HG03095 (cell line): Measurements from ENCODE around the gene CAMKK1.
A peak's percentile ranks its signal among the peaks of the same experiment; 100 is the strongest.

Source experiments
- ATAC-seq: cut with Tn5 transposase; IDR thresholded peaks from one replicate; pipeline ENCODE4 v1.9.1; 2021; ENCODE audit warnings: moderate library complexity; ENCODE audit not compliant: unreplicated experiment

The CAMKK1 gene

DNA sequence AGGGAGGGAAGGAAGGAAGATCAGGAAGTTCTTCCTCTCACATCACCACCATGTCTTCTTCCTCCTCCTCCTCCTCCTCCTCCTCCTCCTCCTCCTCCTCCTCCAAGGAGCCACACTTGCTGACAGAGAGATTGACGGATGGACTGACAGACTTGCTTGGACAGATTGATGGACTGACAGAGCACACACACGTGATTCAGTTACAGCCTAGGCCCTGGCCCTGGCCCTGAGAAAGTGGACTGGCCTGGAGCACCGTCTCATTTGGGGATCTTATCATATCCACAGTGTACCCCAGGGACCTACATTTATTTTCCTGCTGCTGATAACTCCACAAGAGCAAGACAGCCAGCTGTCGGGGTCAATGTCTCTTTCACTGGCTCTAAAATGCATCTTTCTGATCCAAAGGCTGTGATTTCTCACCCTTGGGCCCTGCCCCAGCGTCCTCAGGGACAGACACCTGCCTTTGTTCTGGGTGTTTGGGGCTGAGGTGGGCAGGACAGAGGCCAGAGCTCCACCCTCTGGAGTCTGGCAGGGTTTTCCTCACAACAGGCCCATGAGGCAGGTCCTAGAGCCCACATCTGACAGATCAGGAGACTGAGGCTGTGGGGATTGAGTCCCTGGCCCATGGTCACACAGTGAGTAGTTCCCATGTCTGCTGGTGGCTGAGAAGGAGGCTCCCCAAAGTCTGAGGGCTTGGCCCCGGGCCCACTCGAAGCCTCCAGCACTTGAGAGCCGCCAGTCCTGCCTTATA, 25.7 kb upstream of the CAMKK1 start:
- ATAC-seq = no peak

DNA sequence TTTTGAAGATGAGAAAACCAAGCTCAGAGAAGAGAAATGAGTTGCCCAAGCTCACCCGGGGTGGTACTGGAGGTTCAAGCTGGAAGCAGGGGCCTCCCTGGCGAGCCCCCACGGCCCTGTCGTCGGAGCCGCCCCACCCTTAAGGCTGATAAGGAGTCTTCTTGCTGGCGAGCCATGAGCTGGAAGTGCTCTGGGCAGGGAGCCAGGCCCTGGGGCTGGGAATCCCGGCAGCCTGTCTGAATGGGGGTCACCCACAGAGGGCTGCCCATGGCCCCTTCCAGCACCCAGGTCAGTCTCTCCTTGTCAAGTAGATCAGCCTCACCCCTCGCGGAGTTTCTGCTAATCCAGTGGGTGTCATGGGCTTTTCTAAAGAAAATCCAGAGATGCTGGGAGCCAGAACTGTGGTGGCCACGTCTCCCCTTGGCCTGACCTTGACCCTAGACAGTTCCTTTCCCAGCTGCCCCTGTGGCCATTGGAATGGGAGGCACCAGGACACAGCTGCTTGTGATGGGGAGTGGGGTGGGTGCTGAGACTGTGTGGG, 24.6 kb upstream of the CAMKK1 start:
- ATAC-seq = no peak

DNA sequence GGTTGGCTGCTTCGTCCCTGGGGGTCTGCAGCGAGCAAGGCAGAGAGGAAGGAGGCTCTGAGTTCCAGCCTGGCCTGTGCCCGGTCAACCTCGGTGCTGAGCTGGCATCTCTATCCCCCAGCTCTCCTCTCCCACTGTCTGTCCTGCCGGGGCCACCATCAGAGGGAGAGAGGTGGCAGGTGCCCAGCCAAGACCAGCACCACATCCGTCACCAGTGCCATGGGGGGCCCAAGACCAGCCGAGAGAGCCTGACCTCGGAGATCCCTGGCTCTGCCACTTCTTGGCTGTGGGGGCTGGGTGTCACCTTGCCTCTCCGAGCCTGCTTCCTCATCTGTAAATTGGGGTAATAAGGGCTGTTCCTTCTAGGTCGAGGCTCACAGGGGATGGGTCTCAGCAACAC, 24.0 kb upstream of the CAMKK1 start:
- no peak for ATAC-seq

DNA sequence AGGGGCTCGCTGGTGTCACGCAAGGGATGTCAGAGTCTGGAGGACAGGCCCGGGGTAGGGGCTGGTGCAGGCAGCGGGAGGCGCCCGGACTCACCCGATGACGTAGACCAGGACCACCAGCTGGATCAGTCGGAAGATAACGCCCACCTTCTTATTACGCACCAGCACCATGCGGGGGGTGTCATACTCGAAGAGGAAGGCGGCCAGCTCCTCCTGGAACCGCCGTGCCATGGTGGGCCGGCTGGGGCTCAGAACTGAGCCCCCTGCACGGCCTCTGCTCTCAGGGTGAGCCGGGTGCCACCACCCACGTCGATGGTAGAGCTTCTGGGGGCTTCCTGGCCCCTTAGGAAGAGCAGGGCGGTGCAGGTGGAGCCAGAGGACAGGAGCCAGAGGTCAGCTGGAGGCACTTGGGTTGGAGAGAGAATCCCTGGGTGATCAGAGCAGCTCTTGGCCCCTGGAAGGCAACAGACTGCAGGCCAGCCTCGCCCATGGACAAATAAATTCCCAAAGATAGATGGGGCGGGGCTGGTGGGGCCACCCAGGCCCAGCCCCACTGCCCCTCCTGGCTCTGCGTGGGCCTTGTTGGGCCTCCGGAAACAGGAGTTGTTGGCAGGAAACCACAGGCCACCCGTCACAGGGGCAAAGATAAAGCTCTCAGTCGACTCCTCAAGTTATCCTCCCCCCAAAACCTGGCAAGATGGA, 23.3 kb upstream of the CAMKK1 start, which contains the start of gene P2RX1:
Gene P2RX1, minus strand, starts transcription at position 471 of the 702 bp plus-strand sequence. Its CDS starts 240 bp downstream, at position 231.
- ATAC-seq = no peak

DNA sequence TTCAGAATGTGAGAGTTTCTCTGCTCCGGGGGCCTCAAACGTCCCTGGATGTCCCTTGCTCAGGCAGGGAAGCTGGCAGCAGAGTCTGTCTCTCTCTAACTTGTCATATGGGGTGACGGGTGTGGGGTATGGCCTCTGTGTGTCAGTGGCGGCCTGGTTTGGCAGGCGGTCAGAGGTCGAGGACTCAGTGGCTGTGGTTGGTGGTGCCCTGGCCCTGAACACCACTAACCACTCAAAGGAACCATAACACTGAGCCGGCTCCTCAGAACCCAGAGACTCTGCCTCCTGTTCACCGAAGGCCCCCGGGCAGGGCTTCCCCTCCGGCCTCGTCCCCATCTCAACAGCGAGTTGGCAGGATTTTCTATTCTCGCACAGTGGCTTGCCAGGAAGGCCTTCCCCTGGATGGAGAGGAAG, 22.7 kb upstream of the CAMKK1 start:
- no peak for ATAC-seq

DNA sequence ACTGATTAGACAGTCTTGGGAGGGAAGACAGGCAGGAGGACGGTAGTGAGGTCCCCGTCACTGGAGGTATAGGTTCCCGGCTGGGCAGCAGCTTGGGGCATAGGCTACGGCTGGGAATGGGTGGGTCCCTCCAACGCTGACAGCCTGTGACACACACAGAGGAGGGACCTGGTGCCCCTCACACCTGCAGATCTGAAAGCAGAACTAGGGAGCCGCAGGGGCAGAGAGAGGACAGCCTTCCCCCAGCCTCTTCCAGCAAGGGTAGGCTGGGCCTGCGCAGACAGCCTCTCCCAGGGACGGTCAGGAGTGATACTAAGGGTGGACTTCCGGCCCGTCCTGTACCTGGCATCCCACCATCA, 21.4 kb upstream of the CAMKK1 start:
- ATAC-seq = peak; percentile 38

DNA sequence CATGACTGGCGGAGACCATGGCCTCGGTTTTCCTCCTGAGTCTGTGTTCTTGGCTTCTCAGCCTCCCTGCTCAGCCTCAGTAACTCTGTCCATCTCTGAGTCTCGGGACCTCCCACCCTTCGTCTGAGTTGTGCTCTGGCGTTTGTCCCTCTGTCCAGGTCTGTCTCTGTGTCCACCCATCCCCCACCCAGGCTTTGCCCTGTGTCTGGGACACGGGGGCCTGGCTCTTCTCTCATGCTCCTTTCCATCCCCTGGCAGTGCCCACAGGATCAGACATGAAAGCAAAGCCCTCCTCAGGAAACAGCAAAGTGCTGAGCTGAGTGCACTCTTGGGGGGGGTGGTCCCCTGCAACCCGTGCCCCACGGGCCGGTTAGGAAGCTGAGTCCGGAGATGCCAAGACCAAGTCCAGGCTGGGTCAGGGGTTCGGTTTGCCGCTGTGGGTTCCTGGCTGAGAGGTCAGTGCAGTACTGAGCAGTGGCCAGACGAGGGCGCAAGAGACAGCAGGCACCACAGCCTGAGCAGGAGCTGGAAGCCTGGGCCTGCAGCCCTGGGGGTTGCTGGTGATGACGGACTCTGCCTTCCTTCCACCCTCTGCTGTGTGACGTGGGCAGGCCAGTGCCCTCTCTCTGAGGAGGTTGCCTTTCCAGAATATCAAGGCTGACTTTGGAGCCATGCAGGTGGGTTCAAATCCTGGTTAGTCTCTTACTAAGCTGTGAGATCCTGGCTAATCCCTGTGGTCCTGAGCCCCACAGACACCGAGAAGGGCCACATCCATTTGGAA, 20.9 kb upstream of the CAMKK1 start:
- peak; percentile 39 for ATAC-seq

DNA sequence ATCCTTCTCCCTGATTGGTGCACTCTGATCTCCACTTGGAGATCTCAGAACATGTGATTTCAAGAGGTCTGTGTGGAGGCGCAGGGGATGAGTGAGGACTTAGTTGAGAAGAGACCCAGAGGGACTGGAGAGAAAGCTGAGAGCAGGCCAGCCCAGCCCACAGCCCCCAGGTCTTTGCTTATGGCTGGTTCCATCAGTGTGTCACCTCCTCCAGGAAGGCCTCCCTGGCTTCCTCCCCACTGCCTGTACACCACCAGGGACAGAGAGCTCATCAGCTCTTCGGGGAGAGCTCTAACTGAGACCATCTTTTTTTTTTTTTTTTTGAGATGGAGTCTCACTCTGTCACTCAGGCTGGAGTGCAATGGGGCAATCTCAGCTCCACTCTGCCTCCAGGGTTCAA, 20.0 kb upstream of the CAMKK1 start:
- ATAC-seq = no peak

DNA sequence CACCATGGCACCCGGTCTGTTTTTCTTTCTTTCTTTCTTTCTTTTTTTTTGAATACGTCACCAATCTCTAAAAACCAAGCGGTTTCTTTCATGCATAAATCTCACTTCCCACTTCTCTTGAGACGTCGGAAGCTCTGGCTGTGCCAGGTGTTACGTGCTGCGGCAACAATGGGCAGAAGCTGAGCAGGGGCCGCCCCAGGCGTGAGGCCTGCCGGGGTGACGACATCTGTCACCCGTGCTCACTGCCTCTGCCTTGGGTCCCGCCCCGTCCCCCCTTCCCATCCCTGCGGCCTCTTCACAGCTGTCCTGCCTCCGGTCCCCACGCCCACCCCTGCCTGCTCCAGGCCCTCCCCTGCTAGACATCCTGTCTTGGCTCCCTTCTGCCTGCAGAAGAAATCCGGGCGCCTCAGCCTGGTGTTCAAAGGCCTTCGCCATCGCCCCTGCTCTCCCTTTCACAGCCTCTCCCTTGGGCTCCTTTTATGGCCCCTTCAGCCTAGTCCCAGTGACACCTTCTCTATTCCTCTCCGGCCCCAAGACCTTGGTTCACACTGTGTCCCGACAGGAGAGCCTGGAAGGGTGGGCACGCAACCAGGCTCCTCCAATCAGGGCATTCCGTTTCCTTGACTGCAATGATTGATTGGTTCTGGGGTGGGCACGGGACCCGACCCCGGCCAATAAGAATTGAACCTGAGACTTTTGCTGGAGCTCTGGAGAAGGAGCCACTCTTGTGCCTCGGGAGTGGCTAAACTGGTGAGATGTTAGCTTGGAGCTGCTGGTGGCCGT, 18.6 kb upstream of the CAMKK1 start:
- ATAC-seq = peak; percentile 65

DNA sequence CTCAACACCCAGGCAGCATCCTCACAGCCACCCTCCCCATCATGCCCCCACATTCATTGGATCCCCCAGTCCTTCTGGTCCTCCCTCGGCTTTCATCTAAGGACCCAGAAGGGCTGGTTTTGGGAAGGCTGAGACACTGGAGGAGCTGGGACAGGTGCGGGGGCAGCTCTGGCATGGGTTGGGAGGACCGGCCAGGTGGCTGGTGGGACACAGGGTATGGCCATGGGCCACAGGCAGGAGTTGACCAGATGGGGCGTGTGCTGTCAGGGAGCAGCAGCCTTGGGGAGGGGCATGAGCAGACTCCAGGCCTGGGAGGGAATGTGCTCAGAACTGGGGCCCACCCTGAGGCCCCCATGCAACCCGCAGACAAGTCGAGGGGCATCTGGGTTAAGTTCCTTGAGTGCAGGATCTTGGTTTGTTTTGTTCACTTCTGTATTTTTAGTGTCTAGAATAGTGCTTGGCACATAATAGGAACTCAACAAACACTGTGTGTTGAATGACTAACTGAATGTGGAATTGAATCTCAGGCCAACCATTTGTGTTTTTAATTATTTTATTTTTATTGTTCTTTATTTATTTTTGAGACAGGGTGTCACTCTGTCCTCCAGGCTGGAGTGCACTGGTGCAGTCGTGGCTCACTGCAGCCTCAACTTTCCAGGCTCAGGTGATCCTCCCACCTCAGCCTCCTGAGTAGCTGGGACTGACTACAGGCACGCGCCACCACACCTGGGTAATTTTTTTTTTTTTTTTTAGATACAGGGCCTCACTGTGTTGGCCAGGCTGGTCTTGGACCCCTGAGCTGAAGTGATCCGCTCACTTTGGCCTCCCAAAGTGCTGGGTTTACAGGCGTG, 17.8 kb upstream of the CAMKK1 start:
- ATAC-seq = no peak

DNA sequence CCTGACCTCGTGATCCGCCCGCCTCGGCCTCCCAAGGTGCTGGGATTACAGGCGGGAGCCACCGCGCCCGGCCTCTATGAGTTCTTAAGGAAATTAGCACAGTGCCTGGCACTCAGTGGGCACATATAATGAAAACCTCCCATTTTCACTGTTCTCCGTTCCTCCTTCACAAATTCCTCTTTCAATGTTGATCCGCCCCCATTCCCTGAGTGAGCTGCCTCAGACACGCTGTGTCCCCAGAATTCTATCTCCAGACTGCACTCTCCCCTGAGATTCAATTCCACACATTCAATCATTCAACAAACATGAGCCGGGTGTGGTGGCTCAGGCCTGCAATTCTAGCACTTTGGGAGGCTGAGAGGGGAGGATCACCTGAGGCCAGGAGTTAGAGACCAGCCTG, 16.4 kb upstream of the CAMKK1 start:
- no peak for ATAC-seq

DNA sequence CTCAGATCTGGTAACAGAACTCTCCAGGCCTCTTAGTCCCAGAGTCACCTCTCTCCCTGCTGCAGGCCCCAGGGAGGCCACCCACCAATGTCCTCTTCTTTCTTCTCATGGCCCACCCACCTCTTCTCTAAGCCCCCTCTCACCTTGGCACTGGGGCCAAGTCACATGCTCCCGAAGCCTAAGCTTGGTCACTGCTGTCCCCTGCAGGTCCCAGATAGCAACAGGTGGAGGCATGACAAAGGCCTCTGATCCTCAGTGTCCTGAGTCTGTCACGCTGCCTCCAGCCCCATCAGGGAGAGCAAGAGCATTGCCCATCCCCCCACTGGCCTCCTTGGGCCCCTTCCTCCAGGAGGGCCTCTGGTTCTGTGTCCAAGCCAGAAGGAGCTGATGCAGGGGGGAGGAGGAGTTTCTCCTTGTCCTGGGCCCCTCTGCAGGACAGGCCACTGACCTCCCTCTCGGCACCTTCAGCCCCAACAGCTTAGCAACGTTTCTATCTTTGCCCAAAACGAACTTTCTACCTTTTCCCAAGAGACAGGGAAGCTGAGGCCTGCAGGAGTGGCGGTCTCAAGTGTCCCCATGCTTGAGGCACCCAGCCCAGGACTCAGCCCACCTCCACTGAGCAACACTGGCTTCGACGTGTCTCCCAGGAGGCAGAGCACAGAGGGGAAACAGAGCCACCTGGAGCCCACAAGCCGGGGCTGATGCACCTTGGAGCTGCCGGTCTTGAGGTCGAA, 14.8 kb upstream of the CAMKK1 start:
- ATAC-seq = no peak

DNA sequence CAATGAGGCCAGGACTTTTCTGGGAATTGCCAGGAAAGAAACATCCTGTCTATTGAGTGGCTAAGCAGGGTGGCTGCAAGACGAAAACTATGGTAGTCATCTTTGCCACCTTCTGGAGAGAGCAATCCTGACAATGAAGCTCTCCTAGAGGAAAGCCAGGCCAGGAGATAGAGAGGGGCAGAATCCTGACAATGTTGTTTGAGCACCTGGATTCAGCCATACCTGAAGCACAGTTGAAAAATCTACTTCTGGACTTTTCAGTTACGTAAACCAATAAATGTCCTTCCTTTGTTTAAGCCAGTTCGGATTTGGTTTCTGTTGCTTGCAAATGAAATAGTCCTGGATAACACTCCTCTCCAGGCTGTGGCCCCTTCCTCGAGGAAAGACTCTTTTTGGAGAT, 14.0 kb upstream of the CAMKK1 start:
- no peak for ATAC-seq

DNA sequence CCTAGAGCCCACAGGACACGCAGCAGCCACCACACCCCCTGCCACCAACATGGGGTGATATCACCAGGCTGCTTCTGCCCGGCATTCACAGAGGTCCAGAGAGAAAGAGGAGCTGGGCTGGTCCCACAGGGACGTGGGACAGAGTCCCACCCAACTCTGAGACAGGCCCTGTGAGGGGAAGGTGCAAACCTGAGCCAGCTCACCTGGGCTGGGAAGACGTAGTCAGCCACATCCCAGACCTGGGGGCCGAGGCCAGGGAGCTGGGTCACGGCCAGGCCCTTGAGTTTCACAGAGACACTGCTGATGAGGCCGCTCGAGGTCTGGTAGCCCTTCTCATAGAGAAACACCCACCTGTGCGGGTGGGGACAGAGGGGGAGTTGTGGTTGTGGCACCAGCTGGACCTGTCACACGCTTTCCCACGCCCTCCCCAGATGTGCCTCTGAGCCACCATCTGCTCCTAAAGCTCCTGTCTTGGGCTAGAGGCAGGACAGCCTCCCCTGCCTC, 12.2 kb upstream of the CAMKK1 start:
- ATAC-seq = no peak

DNA sequence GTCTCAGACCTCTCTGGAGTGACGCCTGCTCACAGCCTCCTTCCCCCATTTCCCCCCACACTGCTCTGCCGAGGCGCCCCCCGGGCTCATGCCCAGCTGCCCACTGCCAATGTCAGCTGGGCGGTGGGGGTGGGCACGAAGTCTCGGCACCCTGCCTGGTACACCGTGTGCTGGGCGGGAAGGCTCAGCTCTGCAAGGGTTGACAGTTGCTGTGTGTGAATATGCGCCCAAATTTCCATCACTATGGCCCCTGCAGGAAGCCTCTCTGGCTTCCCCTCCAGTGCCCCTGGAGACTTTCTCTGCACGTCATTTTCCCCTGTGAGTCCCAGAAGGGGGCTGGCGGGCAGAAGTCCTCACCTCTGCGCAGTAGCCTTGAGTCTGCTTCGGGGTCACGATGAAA, 11.6 kb upstream of the CAMKK1 start:
- ATAC-seq = no peak

DNA sequence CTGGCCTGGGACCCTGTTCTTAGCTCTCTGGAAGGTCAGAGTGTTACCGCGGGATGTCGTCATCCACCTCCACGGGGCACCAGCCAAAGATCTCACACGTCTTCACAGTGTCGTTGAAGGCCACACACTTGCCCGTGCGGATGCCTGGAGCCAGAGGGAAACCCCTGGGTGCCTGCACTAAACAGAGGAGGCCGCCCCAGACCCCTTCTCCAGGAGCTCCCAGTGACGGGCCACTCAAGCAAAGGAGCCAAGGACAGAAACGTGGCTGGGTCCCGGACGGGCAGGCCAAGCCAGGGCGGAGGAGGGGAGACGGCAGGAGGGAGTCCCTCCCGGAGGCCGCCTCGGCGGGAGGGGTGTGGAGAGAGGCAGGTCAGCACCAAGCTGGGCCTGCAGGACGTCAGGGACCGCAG, 11.0 kb upstream of the CAMKK1 start:
- ATAC-seq = no peak

DNA sequence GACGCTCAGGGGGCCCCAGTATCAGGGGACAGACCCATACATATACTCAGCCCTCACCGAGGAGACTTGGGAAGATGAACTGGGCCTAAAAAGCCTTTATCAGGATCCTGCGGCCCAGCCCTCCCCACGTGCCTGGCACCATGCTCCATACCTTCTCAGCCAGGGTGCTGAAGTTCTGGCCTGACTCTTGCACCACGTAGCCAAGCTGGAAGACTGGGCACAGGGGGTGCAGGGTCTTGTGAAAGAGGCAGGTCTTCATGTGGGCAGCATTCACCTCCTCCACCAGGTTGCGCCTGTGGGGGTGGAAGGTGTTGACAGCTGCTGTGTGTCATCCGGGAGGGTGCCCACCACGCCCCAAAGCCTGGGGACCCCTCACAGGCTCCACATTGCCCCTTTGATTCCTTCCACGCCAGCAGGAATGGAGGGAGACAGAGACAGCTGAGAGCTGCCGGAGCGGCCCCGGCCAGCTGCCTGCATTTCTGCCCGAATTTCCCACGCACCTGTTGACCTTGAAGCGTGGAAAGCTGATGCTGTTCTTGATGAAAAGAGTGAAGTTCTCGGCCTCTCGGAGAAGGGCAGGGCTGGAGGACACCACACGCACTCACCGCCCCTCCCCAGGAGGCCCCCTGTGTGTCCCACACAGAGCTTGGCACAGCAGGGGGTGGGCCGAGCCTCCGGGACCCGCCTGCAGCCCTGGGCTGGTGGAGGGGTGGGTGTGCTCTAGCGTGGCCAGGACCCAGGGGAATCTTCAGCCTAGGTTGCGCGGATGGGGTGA, 10.4 kb upstream of the CAMKK1 start:
- ATAC-seq = no peak

DNA sequence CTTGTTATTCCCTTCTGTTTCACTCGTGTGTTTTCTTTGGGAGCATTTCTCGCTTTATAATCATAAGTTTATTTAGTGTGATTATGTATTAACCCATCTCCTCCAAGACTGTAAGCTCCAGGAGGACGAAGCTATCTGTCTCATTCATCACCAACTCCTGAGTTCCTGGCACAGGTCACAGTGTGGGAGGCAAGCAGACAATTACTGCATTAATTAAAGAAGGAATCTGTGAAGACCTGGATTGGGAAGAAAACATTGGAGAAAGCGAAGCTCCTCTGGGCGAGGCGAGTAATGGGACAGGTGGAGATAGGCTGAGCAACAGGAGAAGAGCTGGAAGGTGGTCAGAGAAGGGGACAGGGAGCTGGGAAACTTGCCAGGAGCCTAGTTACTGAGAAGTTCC, 7.8 kb upstream of the CAMKK1 start:
- no peak for ATAC-seq
